HL-60 (cell line): Measurements from ENCODE around the gene OLR1.

ENCODE experiments used
- POLR2AphosphoS5 ChIP-seq: IDR thresholded peaks from 2 replicates; pipeline ENCODE4 v1.6.1; 2012; ENCODE audit warnings: low read depth
- TF ChIP-seq, protein P1 (sequence below): IDR thresholded peaks from one replicate; pipeline ENCODE4 v1.5.1; 2011; ENCODE audit warnings: low read length, control low read depth, inconsistent platforms; ENCODE audit not compliant: insufficient read depth
- TF ChIP-seq, protein P2 (sequence below): IDR thresholded peaks from 2 replicates; pipeline ENCODE4 v1.6.1; 2012; ENCODE audit warnings: low read depth; ENCODE audit not compliant: insufficient replicate concordance

DNA sequence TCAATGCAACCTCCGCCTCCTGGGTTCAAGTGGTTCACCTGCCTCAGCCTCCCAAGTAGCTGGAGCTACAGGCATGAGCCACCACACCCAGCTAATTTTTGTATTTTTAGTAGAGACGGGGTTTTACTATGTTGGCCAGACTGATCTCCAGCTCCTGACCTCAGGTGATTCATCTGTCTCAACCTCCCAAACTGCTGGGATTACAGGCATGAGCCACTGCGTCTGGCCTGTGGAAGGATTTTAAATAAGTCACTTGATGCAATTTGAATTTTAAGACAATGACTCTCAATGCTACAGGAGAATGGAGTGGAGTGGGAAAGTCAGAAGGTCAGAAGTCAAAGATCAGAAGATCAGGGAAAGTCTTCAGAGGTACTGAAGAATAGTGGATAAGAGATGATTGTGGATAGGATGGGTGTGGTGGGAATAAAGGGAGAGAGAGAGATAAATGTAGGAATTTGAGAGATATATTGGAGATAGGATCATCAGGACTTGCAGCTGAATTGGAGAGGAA is 22.3 kb upstream of the OLR1 start:
- TF ChIP-seq, protein P1, sequence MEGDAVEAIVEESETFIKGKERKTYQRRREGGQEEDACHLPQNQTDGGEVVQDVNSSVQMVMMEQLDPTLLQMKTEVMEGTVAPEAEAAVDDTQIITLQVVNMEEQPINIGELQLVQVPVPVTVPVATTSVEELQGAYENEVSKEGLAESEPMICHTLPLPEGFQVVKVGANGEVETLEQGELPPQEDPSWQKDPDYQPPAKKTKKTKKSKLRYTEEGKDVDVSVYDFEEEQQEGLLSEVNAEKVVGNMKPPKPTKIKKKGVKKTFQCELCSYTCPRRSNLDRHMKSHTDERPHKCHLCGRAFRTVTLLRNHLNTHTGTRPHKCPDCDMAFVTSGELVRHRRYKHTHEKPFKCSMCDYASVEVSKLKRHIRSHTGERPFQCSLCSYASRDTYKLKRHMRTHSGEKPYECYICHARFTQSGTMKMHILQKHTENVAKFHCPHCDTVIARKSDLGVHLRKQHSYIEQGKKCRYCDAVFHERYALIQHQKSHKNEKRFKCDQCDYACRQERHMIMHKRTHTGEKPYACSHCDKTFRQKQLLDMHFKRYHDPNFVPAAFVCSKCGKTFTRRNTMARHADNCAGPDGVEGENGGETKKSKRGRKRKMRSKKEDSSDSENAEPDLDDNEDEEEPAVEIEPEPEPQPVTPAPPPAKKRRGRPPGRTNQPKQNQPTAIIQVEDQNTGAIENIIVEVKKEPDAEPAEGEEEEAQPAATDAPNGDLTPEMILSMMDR = no peak
- TF ChIP-seq POLR2AphosphoS5 = no peak
- TF ChIP-seq, protein P2, sequence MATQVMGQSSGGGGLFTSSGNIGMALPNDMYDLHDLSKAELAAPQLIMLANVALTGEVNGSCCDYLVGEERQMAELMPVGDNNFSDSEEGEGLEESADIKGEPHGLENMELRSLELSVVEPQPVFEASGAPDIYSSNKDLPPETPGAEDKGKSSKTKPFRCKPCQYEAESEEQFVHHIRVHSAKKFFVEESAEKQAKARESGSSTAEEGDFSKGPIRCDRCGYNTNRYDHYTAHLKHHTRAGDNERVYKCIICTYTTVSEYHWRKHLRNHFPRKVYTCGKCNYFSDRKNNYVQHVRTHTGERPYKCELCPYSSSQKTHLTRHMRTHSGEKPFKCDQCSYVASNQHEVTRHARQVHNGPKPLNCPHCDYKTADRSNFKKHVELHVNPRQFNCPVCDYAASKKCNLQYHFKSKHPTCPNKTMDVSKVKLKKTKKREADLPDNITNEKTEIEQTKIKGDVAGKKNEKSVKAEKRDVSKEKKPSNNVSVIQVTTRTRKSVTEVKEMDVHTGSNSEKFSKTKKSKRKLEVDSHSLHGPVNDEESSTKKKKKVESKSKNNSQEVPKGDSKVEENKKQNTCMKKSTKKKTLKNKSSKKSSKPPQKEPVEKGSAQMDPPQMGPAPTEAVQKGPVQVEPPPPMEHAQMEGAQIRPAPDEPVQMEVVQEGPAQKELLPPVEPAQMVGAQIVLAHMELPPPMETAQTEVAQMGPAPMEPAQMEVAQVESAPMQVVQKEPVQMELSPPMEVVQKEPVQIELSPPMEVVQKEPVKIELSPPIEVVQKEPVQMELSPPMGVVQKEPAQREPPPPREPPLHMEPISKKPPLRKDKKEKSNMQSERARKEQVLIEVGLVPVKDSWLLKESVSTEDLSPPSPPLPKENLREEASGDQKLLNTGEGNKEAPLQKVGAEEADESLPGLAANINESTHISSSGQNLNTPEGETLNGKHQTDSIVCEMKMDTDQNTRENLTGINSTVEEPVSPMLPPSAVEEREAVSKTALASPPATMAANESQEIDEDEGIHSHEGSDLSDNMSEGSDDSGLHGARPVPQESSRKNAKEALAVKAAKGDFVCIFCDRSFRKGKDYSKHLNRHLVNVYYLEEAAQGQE = no peak
